Stromal cell of bone marrow (primary cell): ENCODE measurements around the gene NR1H4.
"Not testable (repeated sequence)": the region's sequence is repeated elsewhere in the genome, so short reads cannot be mapped to it uniquely, and the experiment has no call there.

Experiments used
- DNase-seq: peaks from one replicate; pipeline ENCODE4 v3.0.0-alpha.2; 2012; ENCODE audit warnings: low read depth

Gene NR1H4

GRCh38 chr12:100515968-100516367, 42.3 kb downstream of the NR1H4 start:
- DNase-seq = no peak

- DNase-seq = no peak
Measured at GRCh38 chr12:100518376-100518775, 44.7 kb downstream of the NR1H4 start.

- no peak for DNase-seq
Measured at GRCh38 chr12:100520048-100520769, 46.5 kb downstream of the NR1H4 start.

GRCh38 chr12:100521958-100522357, 48.3 kb downstream of the NR1H4 start:
- no peak for DNase-seq

GRCh38 chr12:100528034-100528433, 54.4 kb downstream of the NR1H4 start:
- DNase-seq = no peak

- no peak for DNase-seq
Measured at GRCh38 chr12:100528471-100529127, 54.9 kb downstream of the NR1H4 start.

GRCh38 chr12:100529756-100530350, 56.2 kb downstream of the NR1H4 start:
- no peak for DNase-seq

- DNase-seq = no peak
Measured at GRCh38 chr12:100533376-100533775, 59.7 kb downstream of the NR1H4 start.

GRCh38 chr12:100534625-100535227, 61.1 kb downstream of the NR1H4 start:
- no peak for DNase-seq

- no peak for DNase-seq
Measured at GRCh38 chr12:100539202-100539601, 65.5 kb downstream of the NR1H4 start.

GRCh38 chr12:100544165-100544564, 70.5 kb downstream of the NR1H4 start:
- DNase-seq = no peak

GRCh38 chr12:100545092-100545491, 71.4 kb downstream of the NR1H4 start:
- peak; percentile 22 for DNase-seq

GRCh38 chr12:100553936-100554335, 80.3 kb downstream of the NR1H4 start:
- no peak for DNase-seq

GRCh38 chr12:100554608-100555077, 81.0 kb downstream of the NR1H4 start:
- peak; percentile 85 for DNase-seq

- DNase-seq = peak; percentile 42
Measured at GRCh38 chr12:100555722-100556121, 82.1 kb downstream of the NR1H4 start.

GRCh38 chr12:100557357-100557756, 83.7 kb downstream of the NR1H4 start:
- DNase-seq = no peak

GRCh38 chr12:100559261-100559660, 85.6 kb downstream of the NR1H4 start:
- not testable (repeated sequence) for DNase-seq

GRCh38 chr12:100564090-100564489, 90.4 kb downstream of the NR1H4 start:
- DNase-seq = no peak

GRCh38 chr12:100564905-100565467, 91.3 kb downstream of the NR1H4 start:
- no peak for DNase-seq

- no peak for DNase-seq
Measured at GRCh38 chr12:100565987-100566545, 92.4 kb downstream of the NR1H4 start.

GRCh38 chr12:100566887-100567637, 93.4 kb downstream of the NR1H4 start:
- no peak for DNase-seq
